Measurements from ENCODE around the gene GPR150. TPM values are rescaled to one million over a fixed set of nuclear protein-coding genes. Genes with fewer than 3 reads are reported as not detected.

Gene GPR150
- total and polyA plus RNA-seq, 9 of the 15 experiments (the other 6 are each of a cell fraction or from before 2014, with no cell fraction given): not detected

- DNase-seq (ENCODE audit: extremely low read depth in 1 of 4, low spot score in 3 of 4) (no peak), ATAC-seq (no peak), FAIRE-seq (no peak)
- no TSS peak for BruUV-seq (replicated peaks)
- in situ Hi-C loops (cut with MboI): no loop called here
- Histone ChIP-seq H3K79me2 (ENCODE audit: control insufficient read depth, insufficient read depth, low read length) (no peaks in the 10 kb centered on the region), H3K9ac (ENCODE audit: insufficient read depth in 1 of 2, low read depth in 2 of 2, low read length in 2 of 2) (no peak overlapping the region), H3K9me3 (replicated peaks; ENCODE audit: control insufficient read depth, insufficient read depth, low read depth, low read length) (no peaks in the 10 kb centered on the region), H3K36me3 (ENCODE audit: control insufficient read depth, insufficient read depth, low read length) (peaks cover 7% of the 10 kb centered on the region; the same call in 1 of the 3 replicates), H3K9me1 (ENCODE audit: control insufficient read depth, insufficient read depth, low read length) (no peaks in the 10 kb centered on the region), H3K4me2 (ENCODE audit: insufficient read depth, low read length) (no peak overlapping the region), H3K27ac (ENCODE audit: extremely low read depth, low read depth, low read length) (no peak overlapping the region), H4K20me1 (replicated peaks; ENCODE audit: control insufficient read depth, insufficient read depth, low read length) (no peaks in the 10 kb centered on the region), H2AFZ (ENCODE audit: low read depth, low read length) (no peak overlapping the region), H3K4me3 (no peak overlapping the region), H3K4me1 (replicated peaks in 1 of 2; ENCODE audit: control insufficient read depth in 2 of 2, insufficient read depth in 2 of 2, low read length in 2 of 2) (no peaks in the 10 kb centered on the region), H3K27me3 (ENCODE audit: control insufficient read depth in 2 of 2, insufficient read depth in 2 of 2, low read length in 2 of 2) (no peaks in the 10 kb centered on the region)
- 88% methylated on average over 1 of the region's 1 CpG for WGBS (ENCODE audit: insufficient coverage, low coverage, missing lambda C conversion rate)
- TF ChIP-seq IRF2 (CRISPR knock-in tag; IDR thresholded peaks at IDR 0.05) (no peak), RBM25 (IDR thresholded peaks at IDR 0.05; ENCODE audit: low read depth, low read length, severe bottlenecking) (peak; percentile 9)
- CTCF ChIA-PET (ENCODE audit: low intra/inter-chr PET ratio): no interaction called here
- intact Hi-C loops (cut with micrococcal nuclease): no loop called here
- POLR2A ChIA-PET: no interaction called here
These were observed 19.3 kb upstream of the GPR150 start for GRCh38 chr5:95600557-95600956.

GRCh38 chr5:95605786-95606185 is 14.1 kb upstream of the GPR150 start:
- intact Hi-C loops (cut with micrococcal nuclease) (no loop called here), in situ Hi-C loops (cut with MboI) (no loop called here)
- Histone ChIP-seq H3K9ac (ENCODE audit: insufficient read depth in 1 of 2, low read depth in 2 of 2, low read length in 2 of 2) (no peak overlapping the region), H3K9me1 (ENCODE audit: control insufficient read depth, insufficient read depth, low read length) (no peaks in the 10 kb centered on the region), H3K4me2 (ENCODE audit: insufficient read depth, low read length) (no peak overlapping the region), H3K4me3 (no peak overlapping the region), H3K27me3 (ENCODE audit: control insufficient read depth in 2 of 2, insufficient read depth in 2 of 2, low read length in 2 of 2) (no peaks in the 10 kb centered on the region), H3K27ac (ENCODE audit: extremely low read depth, low read depth, low read length) (no peak overlapping the region), H3K36me3 (ENCODE audit: control insufficient read depth, insufficient read depth, low read length) (peaks cover 4% of the 10 kb centered on the region; the same call in 1 of the 3 replicates), H3K79me2 (ENCODE audit: control insufficient read depth, insufficient read depth, low read length) (no peaks in the 10 kb centered on the region), H3K9me3 (replicated peaks; ENCODE audit: control insufficient read depth, insufficient read depth, low read depth, low read length) (no peaks in the 10 kb centered on the region), H4K20me1 (replicated peaks; ENCODE audit: control insufficient read depth, insufficient read depth, low read length) (no peaks in the 10 kb centered on the region), H3K4me1 (replicated peaks in 1 of 2; ENCODE audit: control insufficient read depth in 2 of 2, insufficient read depth in 2 of 2, low read length in 2 of 2) (no peaks in the 10 kb centered on the region), H2AFZ (ENCODE audit: low read depth, low read length) (no peak overlapping the region)
- ChIA-PET CTCF (ENCODE audit: low intra/inter-chr PET ratio) (no interaction called here), POLR2A (no interaction called here)
- TF ChIP-seq HNRNPH1 (optimal IDR thresholded peaks at IDR 0.05; ENCODE audit: low read depth, low read length): no peak
- no peak for TF ChIP-seq ID3 (CRISPR knock-in tag; IDR thresholded peaks at IDR 0.05)
- TF ChIP-seq ID3 (tag; IDR thresholded peaks at IDR 0.05): no peak
- no peak for TF ChIP-seq PRDM10 (IDR thresholded peaks at IDR 0.05; ENCODE audit: partially characterized antibody)
- no peak for TF ChIP-seq EWSR1 (IDR thresholded peaks at IDR 0.05; ENCODE audit: borderline replicate concordance, low read depth, partially characterized antibody)
- TF ChIP-seq COPS2 (conservative IDR thresholded peaks at IDR 0.05): no peak
- no peak for DNase-seq (ENCODE audit: extremely low read depth in 1 of 4, low spot score in 3 of 4)
- WGBS (ENCODE audit: insufficient coverage, low coverage, missing lambda C conversion rate): 85% methylated on average over 5 of the region's 5 CpGs
- FAIRE-seq: no peak
- BruUV-seq (replicated peaks): no TSS peak
- no peak for ATAC-seq
